Tibial nerve (tissue), 3 donors: ENCODE data around the gene DSC1.

ENCODE experiments used
- POLR2A ChIP-seq, 2 donors: fragments of 450-650 bp; IDR thresholded peaks; one replicate each; pipeline ENCODE4 v1.6.1; 2017; ENCODE audit warnings: antibody characterized with exemption in 2 of 2, mild to moderate bottlenecking in 2 of 2, moderate library complexity in 2 of 2
- TF ChIP-seq, protein P1 (sequence below), 5 experiments: fragments of 200-600 bp in 3 of 5; fragments of 450-650 bp in 2 of 5; sonication (generic) in 3 of 5; IDR thresholded peaks; one replicate each; pipeline ENCODE4 v1.5.1; 2016 to 2019; ENCODE audit warnings: antibody characterized with exemption in 5 of 5, mild to moderate bottlenecking in 3 of 5, moderate library complexity in 2 of 5

DNA sequence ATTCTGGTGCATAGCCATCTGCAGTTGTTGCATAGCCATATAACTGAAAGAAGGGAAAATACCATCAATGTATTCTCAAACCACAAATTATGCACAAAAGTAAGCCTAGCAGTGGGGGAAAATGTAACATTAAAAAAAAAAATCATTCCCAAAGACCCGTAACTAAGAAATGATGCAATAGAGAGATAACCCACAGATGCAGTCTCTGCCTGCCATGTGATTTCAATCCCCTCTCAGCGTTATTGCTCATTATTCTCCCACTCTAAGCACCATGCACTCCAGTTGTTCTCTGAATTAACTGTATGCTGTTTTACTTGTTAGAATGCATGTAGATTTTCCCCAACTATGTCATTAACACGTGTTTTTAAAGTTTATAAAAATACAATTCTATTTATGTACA lies 14.1 kb downstream of the DSC1 start:
- TF ChIP-seq, protein P1, sequence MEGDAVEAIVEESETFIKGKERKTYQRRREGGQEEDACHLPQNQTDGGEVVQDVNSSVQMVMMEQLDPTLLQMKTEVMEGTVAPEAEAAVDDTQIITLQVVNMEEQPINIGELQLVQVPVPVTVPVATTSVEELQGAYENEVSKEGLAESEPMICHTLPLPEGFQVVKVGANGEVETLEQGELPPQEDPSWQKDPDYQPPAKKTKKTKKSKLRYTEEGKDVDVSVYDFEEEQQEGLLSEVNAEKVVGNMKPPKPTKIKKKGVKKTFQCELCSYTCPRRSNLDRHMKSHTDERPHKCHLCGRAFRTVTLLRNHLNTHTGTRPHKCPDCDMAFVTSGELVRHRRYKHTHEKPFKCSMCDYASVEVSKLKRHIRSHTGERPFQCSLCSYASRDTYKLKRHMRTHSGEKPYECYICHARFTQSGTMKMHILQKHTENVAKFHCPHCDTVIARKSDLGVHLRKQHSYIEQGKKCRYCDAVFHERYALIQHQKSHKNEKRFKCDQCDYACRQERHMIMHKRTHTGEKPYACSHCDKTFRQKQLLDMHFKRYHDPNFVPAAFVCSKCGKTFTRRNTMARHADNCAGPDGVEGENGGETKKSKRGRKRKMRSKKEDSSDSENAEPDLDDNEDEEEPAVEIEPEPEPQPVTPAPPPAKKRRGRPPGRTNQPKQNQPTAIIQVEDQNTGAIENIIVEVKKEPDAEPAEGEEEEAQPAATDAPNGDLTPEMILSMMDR (IDR thresholded peaks at IDR 0.05), result no peak
- TF ChIP-seq POLR2A (IDR thresholded peaks at IDR 0.05), result no peak
